Ascending aorta (tissue), 2 donors: ENCODE data around the gene WDR43. TPM values are rescaled to one million over a fixed set of nuclear protein-coding genes. Genes with fewer than 3 reads are reported as not detected.

ENCODE experiments used
- DNase-seq, 2 donors: peaks; one replicate each; pipeline ENCODE4 v3.0.0-alpha.2; 2019; ENCODE audit warnings: low spot score in 2 of 2
- H3K27ac ChIP-seq, 2 donors: fragments of 200-600 bp; sonication (generic); one replicate each; pipeline ENCODE4 v1.5.1; 2016 to 2017; ENCODE audit warnings: mild to moderate bottlenecking in 1 of 2
- H3K27me3 ChIP-seq: fragments of 200-600 bp; sonication (generic); one replicate; pipeline ENCODE4 v1.5.1; 2017
- H3K36me3 ChIP-seq, 2 donors: fragments of 200-600 bp; sonication (generic); one replicate each; pipeline ENCODE4 v1.5.1; 2016
- H3K4me1 ChIP-seq, 2 donors: fragments of 200-600 bp; sonication (generic); one replicate each; pipeline ENCODE4 v1.5.1; 2016 to 2017; ENCODE audit warnings: mild to moderate bottlenecking in 1 of 2
- H3K4me3 ChIP-seq, 2 donors: fragments of 200-600 bp; sonication (generic); one replicate each; pipeline ENCODE4 v1.5.1; 2016 to 2017; ENCODE audit warnings: mild to moderate bottlenecking in 1 of 2
- H3K9me3 ChIP-seq, 2 donors: fragments of 200-600 bp; sonication (generic); one replicate each; pipeline ENCODE4 v1.5.1; 2016
- intact Hi-C: fragments of 100-400 bp; cut with DNase I; formaldehyde crosslinking; loops from one replicate; pipeline ENCODE4 v1.15.1; 2023
- total RNA-seq: library from RNA; depleted of rRNA; stranded (reverse); fragments of >200 nt; gene quantifications from one replicate; pipeline ENCODE4 v1.1.0, GENCODE V29; 2016
- TF ChIP-seq, protein P1 (sequence below), 3 experiments: fragments of 200-600 bp in 2 of 3; fragments of 450-650 bp in 1 of 3; sonication (generic) in 2 of 3; IDR thresholded peaks; one replicate each; pipeline ENCODE4 v1.5.1; 2016 to 2019; ENCODE audit warnings: antibody characterized with exemption in 3 of 3, mild to moderate bottlenecking in 1 of 3, moderate library complexity in 1 of 3

The WDR43 gene
- total RNA-seq, 1 donor from 2014 or later: 21.5 TPM

DNA sequence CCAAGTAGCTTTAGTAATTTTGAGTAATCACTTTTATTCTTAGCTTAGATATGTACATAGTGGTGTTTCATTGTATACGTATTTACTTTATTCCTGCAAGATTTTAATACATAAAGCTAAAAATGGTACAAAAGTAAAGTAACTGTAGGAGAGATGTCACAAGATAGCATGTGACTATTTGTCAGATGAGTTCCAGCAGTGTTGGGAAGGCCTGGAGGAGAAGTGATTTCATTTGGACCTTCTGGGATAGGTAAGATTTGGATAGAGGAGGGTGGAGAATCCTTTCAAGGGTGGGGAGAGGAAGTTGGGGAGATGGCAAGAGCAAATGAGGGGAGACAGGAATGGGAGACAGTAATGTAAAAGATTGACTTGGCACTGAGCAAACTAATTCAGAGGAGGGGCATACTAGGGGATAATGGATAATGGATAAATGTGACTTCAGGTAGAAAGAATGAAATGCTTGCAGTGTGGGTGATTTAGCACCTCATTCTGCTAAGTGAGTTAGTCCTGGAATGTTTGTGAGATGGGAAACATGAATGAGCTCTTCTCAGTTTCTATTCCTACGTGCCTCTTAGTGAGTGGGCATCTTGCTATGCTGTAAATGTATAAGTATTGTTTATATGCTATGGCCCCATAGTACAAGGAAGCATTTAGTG, 10.5 kb downstream of the WDR43 start:
- no peak for DNase-seq
- Histone ChIP-seq H3K4me1 (no peaks in the 10 kb centered on the region), H3K27me3 (no peaks in the 10 kb centered on the region), H3K4me3 (no peak overlapping the region), H3K9me3 (no peaks in the 10 kb centered on the region), H3K36me3 (peaks cover 33 to 56% of the 10 kb centered on the region in 2 donors), H3K27ac (no peak overlapping the region)
- TF ChIP-seq, protein P1, sequence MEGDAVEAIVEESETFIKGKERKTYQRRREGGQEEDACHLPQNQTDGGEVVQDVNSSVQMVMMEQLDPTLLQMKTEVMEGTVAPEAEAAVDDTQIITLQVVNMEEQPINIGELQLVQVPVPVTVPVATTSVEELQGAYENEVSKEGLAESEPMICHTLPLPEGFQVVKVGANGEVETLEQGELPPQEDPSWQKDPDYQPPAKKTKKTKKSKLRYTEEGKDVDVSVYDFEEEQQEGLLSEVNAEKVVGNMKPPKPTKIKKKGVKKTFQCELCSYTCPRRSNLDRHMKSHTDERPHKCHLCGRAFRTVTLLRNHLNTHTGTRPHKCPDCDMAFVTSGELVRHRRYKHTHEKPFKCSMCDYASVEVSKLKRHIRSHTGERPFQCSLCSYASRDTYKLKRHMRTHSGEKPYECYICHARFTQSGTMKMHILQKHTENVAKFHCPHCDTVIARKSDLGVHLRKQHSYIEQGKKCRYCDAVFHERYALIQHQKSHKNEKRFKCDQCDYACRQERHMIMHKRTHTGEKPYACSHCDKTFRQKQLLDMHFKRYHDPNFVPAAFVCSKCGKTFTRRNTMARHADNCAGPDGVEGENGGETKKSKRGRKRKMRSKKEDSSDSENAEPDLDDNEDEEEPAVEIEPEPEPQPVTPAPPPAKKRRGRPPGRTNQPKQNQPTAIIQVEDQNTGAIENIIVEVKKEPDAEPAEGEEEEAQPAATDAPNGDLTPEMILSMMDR (IDR thresholded peaks at IDR 0.05): no peak
- intact Hi-C loops: no loop called here

DNA sequence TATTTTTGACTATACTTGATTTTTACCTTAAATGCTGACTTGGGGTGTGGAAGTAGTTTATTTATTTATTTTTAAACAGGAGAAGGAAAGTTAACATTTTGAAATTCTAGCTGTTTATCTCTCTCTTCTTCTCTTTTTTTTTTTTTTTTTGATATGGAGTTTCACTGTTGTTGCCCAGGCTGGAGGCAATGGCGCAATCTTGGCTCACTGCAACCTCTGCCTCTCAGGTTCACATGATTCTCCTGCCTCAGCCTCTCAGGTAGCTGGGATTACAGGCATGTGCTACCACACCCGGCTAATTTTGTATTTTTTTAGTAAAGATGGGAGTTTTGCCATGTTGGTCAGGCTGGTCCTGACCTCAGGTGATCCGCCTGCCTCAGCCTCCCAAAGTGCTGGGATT, 11.1 kb downstream of the WDR43 start:
- peaks cover 33 to 57% of the 10 kb centered on the region in 2 donors for H3K36me3 ChIP-seq
- H3K9me3 ChIP-seq: no peaks in the 10 kb centered on the region
- TF ChIP-seq, protein P1 (IDR thresholded peaks at IDR 0.05): no peak
- H3K27me3 ChIP-seq: no peaks in the 10 kb centered on the region
- intact Hi-C loops: no loop called here
- DNase-seq: no peak
- no peak overlapping the region for H3K27ac ChIP-seq
- no peak overlapping the region for H3K4me3 ChIP-seq
- no peaks in the 10 kb centered on the region for H3K4me1 ChIP-seq

DNA sequence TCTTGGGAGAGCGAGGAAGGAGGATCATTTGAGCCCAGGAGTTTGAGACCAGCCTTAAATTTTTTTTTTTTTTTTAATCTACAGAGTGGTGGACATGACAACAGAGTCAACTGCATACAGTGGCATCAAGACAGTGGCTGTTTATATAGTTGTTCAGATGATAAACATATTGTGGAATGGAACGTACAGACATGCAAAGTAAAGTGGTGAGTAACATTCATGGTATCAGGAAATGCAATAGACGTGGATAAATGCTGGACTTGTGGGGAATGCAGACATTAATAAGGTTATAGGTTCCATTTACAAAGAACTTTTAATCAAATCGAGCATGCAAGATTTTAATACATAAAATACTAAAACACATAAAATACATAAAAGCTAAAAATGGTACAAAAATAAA, 11.9 kb downstream of the WDR43 start:
- H3K4me1 ChIP-seq: no peaks in the 10 kb centered on the region
- no peak overlapping the region for H3K27ac ChIP-seq
- DNase-seq: no peak
- H3K36me3 ChIP-seq: peaks cover 36 to 57% of the 10 kb centered on the region in 2 donors
- no peak overlapping the region for H3K4me3 ChIP-seq
- no peaks in the 10 kb centered on the region for H3K9me3 ChIP-seq
- TF ChIP-seq, protein P1 (IDR thresholded peaks at IDR 0.05): no peak
- intact Hi-C loops: no loop called here
- no peaks in the 10 kb centered on the region for H3K27me3 ChIP-seq

DNA sequence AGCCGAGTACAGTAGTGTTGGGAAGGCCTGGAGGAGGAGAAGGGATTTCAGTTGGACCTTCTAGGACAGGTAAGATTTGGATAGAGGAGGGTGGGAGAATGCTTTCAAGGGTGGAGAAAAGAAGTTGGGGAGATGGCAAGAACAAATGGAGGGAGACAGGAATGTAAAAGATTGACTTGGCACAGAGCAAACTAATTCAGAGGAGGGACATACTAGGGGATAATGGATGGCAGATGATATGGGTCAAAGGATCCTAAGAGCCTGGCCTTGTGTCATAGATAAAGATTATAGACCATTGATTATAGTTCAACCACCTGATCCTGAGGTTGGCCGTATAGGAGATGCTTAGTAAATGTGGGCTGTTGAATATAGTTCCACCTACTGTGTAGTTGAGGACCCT, 12.4 kb downstream of the WDR43 start:
- no peak for DNase-seq
- Histone ChIP-seq H3K4me3 (no peak overlapping the region), H3K9me3 (no peaks in the 10 kb centered on the region), H3K27me3 (no peaks in the 10 kb centered on the region), H3K4me1 (no peaks in the 10 kb centered on the region), H3K36me3 (peaks cover 36 to 62% of the 10 kb centered on the region in 2 donors), H3K27ac (no peak overlapping the region)
- TF ChIP-seq, protein P1 (IDR thresholded peaks at IDR 0.05): no peak
- intact Hi-C loops: no loop called here

DNA sequence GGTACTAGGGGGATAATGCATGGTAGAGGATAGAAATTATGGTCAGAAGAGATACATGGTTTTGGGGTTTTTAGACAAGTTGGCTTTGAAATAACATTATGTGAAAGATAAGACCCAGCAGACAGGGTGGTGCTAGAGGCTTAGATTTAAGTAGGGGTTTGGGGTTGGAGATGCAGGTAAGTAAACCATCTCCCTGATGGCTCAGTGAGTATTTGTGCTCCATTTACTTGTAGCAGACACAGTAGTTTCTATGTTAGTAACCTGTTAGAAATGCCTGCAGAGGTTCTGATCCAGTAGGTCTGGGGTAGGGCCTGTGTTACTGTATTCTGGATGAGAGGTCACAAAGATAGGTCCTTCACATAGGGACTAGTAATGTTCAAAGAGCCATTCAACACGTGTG, 13.7 kb downstream of the WDR43 start:
- Histone ChIP-seq H3K4me3 (no peak overlapping the region), H3K9me3 (no peaks in the 10 kb centered on the region), H3K36me3 (peaks cover 41 to 71% of the 10 kb centered on the region in 2 donors), H3K27ac (no peak overlapping the region), H3K27me3 (no peaks in the 10 kb centered on the region), H3K4me1 (no peaks in the 10 kb centered on the region)
- intact Hi-C loops: no loop called here
- DNase-seq: no peak
- TF ChIP-seq, protein P1 (IDR thresholded peaks at IDR 0.05): no peak
